ENCODE results near the gene PRKCE. TPM values are rescaled to one million over a fixed set of nuclear protein-coding genes. Genes with fewer than 3 reads are reported as not detected.

Gene PRKCE
- total RNA-seq, 3 donors from 2014 or later (not counting 1 experiment from before 2014, with no cell fraction given), result 35.2 to 42.1 (median 38.6) TPM

- H3K27me3 Mint-ChIP-seq (ENCODE audit: low read depth in 2 of 2), result no peaks in the 10 kb centered on the region
- H3K4me3 Mint-ChIP-seq, result no peak overlapping the region
- 95% methylated on average over 4 of the region's 4 CpGs for WGBS (ENCODE audit: insufficient coverage)
- peaks cover 0 to 6% of the 10 kb centered on the region in 2 donors for H3K4me1 Mint-ChIP-seq
- Histone ChIP-seq H3K27me3 (ENCODE audit: control insufficient read depth, insufficient read depth, low read length) (no peaks in the 10 kb centered on the region), H3K4me1 (ENCODE audit: control insufficient read depth, insufficient read depth, low read length) (peaks cover 5% of the 10 kb centered on the region), H3K9me3 (ENCODE audit: control insufficient read depth, insufficient read depth, low read length) (no peaks in the 10 kb centered on the region), H3K27ac (ENCODE audit: low read length) (no peak overlapping the region), H3K36me3 (ENCODE audit: control insufficient read depth, insufficient read depth, low read length) (no peaks in the 10 kb centered on the region), H3K4me3 (ENCODE audit: low read length) (no peak overlapping the region)
- intact Hi-C loops (cut with micrococcal nuclease), result no loop called here
- no peak overlapping the region for H3K27ac Mint-ChIP-seq
- no peaks in the 10 kb centered on the region for H3K36me3 Mint-ChIP-seq
- H3K9me3 Mint-ChIP-seq, result no peaks in the 10 kb centered on the region
- DNase-seq (no peak), ATAC-seq (no peak)
- TF ChIP-seq, protein P1, sequence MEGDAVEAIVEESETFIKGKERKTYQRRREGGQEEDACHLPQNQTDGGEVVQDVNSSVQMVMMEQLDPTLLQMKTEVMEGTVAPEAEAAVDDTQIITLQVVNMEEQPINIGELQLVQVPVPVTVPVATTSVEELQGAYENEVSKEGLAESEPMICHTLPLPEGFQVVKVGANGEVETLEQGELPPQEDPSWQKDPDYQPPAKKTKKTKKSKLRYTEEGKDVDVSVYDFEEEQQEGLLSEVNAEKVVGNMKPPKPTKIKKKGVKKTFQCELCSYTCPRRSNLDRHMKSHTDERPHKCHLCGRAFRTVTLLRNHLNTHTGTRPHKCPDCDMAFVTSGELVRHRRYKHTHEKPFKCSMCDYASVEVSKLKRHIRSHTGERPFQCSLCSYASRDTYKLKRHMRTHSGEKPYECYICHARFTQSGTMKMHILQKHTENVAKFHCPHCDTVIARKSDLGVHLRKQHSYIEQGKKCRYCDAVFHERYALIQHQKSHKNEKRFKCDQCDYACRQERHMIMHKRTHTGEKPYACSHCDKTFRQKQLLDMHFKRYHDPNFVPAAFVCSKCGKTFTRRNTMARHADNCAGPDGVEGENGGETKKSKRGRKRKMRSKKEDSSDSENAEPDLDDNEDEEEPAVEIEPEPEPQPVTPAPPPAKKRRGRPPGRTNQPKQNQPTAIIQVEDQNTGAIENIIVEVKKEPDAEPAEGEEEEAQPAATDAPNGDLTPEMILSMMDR (IDR thresholded peaks at IDR 0.05), result no peak
Observed at GRCh38 chr2:45937990-45938389, 286.5 kb downstream of the PRKCE start.

DNA sequence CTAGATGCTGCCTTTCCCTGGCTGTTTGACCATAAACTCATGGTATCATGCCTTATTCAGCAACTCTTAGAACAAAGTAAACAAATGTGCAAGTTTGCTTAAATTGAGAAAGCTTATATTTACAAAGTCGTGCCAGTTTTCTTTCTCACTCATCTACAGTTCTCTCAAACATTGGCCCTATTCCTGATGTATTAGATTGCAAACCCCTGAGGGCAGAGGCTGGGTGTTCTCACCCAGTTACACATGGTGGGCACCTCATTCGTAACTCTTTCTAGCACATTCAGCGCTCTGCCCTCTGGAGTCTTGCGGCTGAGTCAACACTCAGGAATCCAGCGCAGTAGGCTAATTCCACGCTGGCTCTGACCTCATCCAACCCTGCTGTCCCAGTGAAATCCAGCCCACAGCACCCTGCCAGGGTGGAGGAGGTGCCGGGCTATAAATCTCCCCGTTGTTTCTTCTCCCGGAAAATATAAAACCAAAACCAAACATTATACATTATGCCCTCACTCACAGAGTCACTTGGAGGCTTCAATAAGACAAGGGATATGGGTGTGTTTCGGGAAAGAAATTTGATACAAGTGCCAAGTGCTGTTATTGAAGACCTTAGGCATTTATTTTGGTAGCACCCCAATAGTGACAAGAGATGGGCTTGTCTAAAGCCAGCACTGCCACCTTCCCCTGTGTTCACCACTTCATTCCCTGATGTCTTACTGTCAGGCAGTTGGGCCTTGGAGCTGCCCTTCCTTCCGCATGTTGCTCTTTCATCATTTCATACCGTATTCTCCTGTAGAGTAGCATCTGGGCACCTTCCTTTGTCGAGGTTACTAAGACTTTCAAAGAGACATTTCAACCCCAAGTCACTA is 287.4 kb downstream of the PRKCE start:
- no peak overlapping the region for H3K27ac Mint-ChIP-seq
- no peak overlapping the region for H3K27ac ChIP-seq (ENCODE audit: low read length)

DNA sequence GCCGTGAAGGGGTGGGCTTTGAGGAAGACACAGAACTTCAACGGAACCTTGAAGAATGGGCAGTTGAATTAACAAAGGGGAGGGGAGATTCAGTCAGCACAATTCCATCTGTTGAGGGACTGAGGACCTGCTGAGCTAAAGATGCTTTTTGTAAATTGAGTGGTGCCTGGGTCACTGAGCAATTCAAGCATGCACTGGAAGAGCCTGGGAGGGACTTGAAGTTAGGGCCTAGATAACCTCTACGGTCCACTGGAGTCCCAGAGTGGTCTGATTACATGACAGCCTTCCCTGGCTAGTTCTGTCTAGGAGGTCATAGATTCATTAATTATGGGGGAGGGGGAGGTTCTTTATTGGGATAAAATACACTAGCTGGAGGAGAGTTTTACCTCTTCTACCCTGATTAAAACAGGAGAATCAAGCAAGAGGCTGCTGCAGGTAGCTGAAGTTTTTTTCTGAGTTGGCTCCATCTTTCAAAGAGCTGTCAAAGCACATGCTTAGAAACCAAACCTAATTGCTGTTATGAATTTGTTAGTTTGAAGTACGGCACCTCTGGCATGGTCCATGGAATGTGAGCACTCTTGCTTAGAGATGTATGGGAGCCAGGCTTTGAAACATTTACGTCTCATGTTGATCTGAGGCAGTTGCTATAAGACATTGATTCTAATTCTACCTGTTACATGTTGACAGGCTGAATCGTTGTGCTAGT is 290.2 kb downstream of the PRKCE start:
- Histone ChIP-seq H3K9me3 (ENCODE audit: control insufficient read depth, insufficient read depth, low read length) (no peaks in the 10 kb centered on the region), H3K4me1 (ENCODE audit: control insufficient read depth, insufficient read depth, low read length) (no peaks in the 10 kb centered on the region), H3K27me3 (ENCODE audit: control insufficient read depth, insufficient read depth, low read length) (no peaks in the 10 kb centered on the region), H3K36me3 (ENCODE audit: control insufficient read depth, insufficient read depth, low read length) (no peaks in the 10 kb centered on the region), H3K27ac (ENCODE audit: low read length) (no peak overlapping the region), H3K4me3 (ENCODE audit: low read length) (no peak overlapping the region)
- TF ChIP-seq, protein P1 (IDR thresholded peaks at IDR 0.05), result no peak
- Mint-ChIP-seq H3K27ac (no peak overlapping the region), H3K27me3 (ENCODE audit: low read depth in 2 of 2) (no peaks in the 10 kb centered on the region), H3K9me3 (no peaks in the 10 kb centered on the region), H3K36me3 (no peaks in the 10 kb centered on the region), H3K4me1 (peaks cover 0 to 6% of the 10 kb centered on the region in 2 donors), H3K4me3 (no peak overlapping the region)
- DNase-seq, result no peak
- intact Hi-C loops (cut with micrococcal nuclease), result no loop called here
- no peak for ATAC-seq
- 93% methylated on average over 6 of the region's 6 CpGs for WGBS (ENCODE audit: insufficient coverage)

More for the DNA sequence above, 287.4 kb downstream of the PRKCE start:
- 93% methylated on average over 11 of the region's 13 CpGs for WGBS (ENCODE audit: insufficient coverage)
- no peaks in the 10 kb centered on the region for H3K9me3 Mint-ChIP-seq
- H3K4me1 ChIP-seq (ENCODE audit: control insufficient read depth, insufficient read depth, low read length), result peaks cover 5% of the 10 kb centered on the region
- H3K27me3 Mint-ChIP-seq (ENCODE audit: low read depth in 2 of 2), result no peaks in the 10 kb centered on the region
- H3K9me3 ChIP-seq (ENCODE audit: control insufficient read depth, insufficient read depth, low read length), result no peaks in the 10 kb centered on the region
- peaks cover 0 to 6% of the 10 kb centered on the region in 2 donors for H3K4me1 Mint-ChIP-seq
- H3K4me3 Mint-ChIP-seq, result no peak overlapping the region
- no peaks in the 10 kb centered on the region for H3K36me3 ChIP-seq (ENCODE audit: control insufficient read depth, insufficient read depth, low read length)
- H3K4me3 ChIP-seq (ENCODE audit: low read length), result no peak overlapping the region
- TF ChIP-seq, protein P1 (IDR thresholded peaks at IDR 0.05), result no peak
- DNase-seq, result no peak
- H3K36me3 Mint-ChIP-seq, result no peaks in the 10 kb centered on the region
- intact Hi-C loops (cut with micrococcal nuclease), result no loop called here
- ATAC-seq, result no peak
- no peaks in the 10 kb centered on the region for H3K27me3 ChIP-seq (ENCODE audit: control insufficient read depth, insufficient read depth, low read length)
